Femur (tissue), 1 donor: ENCODE data around the gene ZNF586.
A peak's percentile ranks its signal among the peaks of the same experiment; 100 is the strongest.

Source experiments
- DNase-seq: peaks from one replicate; pipeline ENCODE4 v3.0.0-alpha.2; 2017

Gene ZNF586

GRCh38 chr19:57825511-57825910 is 56.0 kb downstream of the ZNF586 start:
- no peak for DNase-seq

DNA sequence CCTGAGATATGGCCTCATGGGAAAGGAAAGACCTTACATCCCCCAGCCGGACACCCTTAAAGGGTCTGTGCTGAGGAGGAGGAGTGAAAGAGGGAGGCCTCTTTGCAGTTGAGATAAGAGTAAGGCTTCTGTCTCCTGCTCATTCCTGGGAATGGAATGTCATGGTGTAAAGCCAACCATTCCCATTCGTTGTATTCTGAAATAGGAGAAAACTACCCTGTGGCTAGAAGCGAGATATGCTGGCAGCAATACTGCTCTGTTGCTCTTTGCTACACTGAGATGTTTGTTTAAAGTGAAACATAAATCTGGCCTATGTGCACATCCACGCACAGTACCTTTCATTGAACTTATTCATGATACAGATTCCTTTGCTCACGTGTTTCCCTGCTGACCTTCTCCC is 59.8 kb downstream of the ZNF586 start:
- DNase-seq: no peak

GRCh38 chr19:57830071-57830602 is 60.7 kb downstream of the ZNF586 start, which contains the start of gene ZNF587B:
Gene ZNF587B (plus strand): TSS chr19:57830299. CDS start chr19:57830529, 230 bp downstream.
- peak; percentile 72 for DNase-seq
